LNCaP clone FGC (cell line): ENCODE results near the gene ZEB2.
A peak's percentile ranks its signal among the peaks of the same experiment; 100 is the strongest.

Experiments used
- DNase-seq: peaks from one replicate; pipeline ENCODE4 v3.0.0-alpha.2; 2011; ENCODE audit warnings: low read depth
- H3K4me3 ChIP-seq: 2 replicates; pipeline ENCODE4 v1.5.1; 2011; ENCODE audit warnings: mild to moderate bottlenecking, low read depth, low read length, control low read depth
- TF ChIP-seq, protein P1 (sequence below): IDR thresholded peaks from 2 replicates; pipeline ENCODE4 v1.5.1; 2012; ENCODE audit warnings: mild to moderate bottlenecking; ENCODE audit not compliant: control insufficient read depth, insufficient read depth; ENCODE audit errors: extremely low read depth

Gene ZEB2

DNA sequence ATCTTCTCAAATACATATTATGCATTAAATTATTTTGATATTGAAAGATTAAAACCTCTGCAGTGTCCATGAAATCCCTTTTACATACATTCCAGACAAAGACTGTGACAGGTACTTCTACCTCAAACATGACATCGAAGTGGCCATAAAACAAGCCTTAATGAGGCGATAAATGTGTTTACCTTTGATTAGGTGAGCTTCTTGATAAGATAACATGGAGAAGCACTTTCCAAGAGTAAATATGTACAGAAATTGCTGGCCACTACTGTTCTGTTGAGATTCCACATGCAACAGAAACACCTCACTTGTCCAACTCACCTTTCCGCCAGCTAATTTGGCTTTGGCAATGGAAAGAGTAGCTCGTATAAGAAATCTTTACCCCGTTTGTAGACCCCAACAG, 55.2 kb downstream of the ZEB2 start:
- H3K4me3 ChIP-seq: no peak overlapping the region
- TF ChIP-seq, protein P1, sequence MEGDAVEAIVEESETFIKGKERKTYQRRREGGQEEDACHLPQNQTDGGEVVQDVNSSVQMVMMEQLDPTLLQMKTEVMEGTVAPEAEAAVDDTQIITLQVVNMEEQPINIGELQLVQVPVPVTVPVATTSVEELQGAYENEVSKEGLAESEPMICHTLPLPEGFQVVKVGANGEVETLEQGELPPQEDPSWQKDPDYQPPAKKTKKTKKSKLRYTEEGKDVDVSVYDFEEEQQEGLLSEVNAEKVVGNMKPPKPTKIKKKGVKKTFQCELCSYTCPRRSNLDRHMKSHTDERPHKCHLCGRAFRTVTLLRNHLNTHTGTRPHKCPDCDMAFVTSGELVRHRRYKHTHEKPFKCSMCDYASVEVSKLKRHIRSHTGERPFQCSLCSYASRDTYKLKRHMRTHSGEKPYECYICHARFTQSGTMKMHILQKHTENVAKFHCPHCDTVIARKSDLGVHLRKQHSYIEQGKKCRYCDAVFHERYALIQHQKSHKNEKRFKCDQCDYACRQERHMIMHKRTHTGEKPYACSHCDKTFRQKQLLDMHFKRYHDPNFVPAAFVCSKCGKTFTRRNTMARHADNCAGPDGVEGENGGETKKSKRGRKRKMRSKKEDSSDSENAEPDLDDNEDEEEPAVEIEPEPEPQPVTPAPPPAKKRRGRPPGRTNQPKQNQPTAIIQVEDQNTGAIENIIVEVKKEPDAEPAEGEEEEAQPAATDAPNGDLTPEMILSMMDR: no peak
- DNase-seq: peak; percentile 63

DNA sequence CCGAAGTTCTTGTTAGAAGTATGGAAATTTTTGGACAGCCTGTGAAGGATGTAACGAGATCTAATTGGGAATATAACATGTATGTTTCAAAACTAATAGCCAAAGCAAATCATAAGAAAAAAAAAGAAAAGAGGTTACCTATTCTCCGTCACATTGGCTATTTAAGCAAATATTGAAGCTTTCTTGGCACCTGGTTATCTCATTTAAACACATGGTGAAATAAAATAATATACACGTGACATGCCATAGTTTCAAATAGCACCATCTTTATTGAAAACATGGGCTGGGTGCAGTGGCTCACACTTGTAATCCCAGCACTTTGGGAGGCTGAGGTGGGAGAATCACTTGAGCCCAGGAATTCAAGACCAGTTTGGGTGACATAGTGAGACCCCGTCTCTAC, 56.7 kb downstream of the ZEB2 start:
- TF ChIP-seq, protein P1: no peak
- DNase-seq: no peak
- no peak overlapping the region for H3K4me3 ChIP-seq

DNA sequence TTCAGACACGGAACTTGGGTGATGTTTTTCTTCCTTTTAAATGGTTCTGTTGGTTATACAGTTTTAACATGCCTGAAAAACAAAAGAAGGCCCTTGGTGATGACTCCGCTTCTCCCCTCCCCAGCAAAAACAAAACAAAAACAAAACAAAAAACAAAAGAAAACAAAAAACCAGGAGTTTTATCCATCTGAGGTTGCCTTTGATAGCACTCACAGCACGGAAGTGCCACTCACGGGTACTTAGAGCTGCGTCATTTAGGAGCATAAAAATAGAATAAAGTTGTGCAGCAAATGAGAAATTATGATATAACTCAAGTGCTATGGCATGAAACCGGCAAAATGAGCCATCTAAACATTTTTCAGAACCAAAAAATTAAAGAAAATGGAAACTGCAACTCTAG, 57.7 kb downstream of the ZEB2 start:
- TF ChIP-seq, protein P1: no peak
- no peak for DNase-seq
- no peak overlapping the region for H3K4me3 ChIP-seq

DNA sequence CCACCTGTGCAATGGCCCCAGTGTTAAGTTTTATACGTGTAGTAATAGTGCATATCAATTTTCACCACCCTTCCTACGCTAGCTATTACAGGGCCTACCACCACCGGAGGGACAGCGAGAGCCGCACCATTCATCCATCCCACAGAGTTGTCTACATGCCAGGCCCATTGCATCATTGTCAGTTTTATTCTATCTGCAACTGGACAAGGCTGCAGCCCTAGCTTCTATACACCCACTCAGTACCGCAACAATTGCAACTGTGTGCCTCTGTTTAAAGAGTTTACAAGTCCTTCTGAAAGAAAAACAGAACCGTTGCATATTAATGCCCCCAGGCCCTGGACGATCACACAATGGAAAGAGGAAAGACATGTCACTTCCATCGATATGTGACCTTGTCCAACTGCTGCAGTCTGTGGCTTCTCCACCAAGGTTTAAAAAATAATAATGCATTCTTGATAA, 58.6 kb downstream of the ZEB2 start:
- no peak overlapping the region for H3K4me3 ChIP-seq
- TF ChIP-seq, protein P1: no peak
- DNase-seq: no peak

DNA sequence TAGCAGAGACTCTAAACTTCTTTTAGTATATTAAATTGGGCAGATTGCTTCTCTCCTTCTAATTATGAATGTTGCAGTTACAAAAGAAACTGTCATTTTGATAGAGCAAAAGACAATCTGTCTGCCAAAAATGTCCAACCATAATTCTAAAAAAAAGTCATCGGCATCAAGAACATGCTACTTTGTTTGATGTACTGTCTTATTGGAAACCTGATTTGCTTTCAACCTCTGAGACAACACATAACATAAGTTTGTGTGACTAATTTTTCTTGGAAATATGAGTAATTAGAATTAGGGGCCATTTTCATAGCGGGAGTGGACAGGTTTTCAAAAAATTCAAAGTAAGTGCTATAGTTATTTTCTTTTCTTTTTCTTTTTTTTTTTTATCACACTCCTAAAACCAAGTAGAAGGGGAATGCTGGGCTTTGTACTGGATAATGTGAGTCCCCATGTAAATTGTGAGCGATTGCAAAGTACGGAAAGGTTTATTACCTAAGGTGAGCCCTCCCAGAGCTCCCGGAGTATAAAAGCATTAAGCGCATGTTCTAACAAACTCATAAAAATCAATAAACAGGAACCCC, 59.1 kb downstream of the ZEB2 start:
- DNase-seq: no peak
- TF ChIP-seq, protein P1: no peak
- no peak overlapping the region for H3K4me3 ChIP-seq

DNA sequence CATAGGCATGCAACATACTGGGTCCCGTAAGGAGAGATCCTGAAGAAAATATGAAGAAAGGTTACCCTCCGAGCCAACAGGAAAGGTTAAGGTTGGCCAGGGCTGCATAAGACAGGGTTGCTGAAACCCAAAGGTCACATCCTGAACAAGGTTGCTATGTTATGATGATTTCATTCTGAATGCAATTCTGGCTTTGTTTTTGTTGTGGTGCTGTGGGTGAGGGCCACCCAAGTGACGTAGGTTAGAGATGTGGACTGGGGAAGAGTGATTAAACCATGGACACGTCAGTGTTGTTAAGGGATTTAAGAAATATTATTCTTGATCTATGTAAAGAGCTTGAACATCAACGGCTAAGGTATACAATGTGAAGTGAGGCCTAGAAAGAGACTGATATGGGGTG, 60.0 kb downstream of the ZEB2 start:
- TF ChIP-seq, protein P1: no peak
- H3K4me3 ChIP-seq: no peak overlapping the region
- DNase-seq: no peak

DNA sequence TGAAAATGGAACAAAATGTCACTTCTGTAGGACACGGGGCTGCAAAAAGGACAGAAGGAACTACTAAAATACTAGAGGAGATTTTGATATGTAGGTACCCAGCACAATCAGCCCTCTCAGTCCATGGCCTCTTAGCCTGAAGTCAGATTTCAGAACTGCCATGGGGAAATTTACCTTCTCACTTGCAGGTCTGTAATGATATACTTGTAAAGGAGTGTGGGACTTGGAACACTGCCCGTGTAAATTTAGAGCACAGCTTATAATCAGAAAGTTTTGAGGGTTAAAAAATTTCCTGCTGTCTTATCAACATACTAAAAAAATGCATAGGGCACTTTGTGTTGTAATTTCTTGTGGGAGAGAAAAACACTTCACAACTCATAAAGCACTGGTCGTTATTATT, 60.6 kb downstream of the ZEB2 start:
- H3K4me3 ChIP-seq: no peak overlapping the region
- TF ChIP-seq, protein P1: no peak
- DNase-seq: no peak
